Anterior cingulate cortex (tissue), 58 donors: ENCODE measurements around the gene GNPAT.
"Not testable (repeated sequence)": the region's sequence is repeated elsewhere in the genome, so short reads cannot be mapped to it uniquely, and the experiment has no call there.

Experiments used
- DNase-seq, 58 donors: peaks; one replicate each; lab custom pipeline; 2025; lab: John Stamatoyannopoulos, UW

Gene GNPAT

DNA sequence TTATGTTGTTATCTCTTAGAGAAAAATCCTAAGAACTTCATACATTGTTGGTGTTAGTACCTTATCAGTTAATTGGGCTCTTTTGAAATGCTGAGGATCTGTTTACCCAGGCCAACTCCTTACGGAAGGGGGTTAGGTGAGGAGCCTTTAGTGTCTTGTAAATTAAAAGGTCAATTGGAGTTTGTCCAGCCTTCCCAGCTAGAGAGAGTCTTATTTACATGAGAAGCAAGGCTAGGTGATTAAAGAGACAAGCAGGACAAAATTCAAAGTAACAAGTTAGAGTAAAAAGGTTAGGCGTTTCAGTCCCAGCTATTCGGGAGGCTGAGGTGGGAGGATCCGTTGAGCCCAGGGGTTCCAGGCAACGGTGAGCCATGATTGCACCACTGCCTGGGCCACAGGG lies 28.7 kb upstream of the GNPAT start:
- not testable (repeated sequence) for DNase-seq

DNA sequence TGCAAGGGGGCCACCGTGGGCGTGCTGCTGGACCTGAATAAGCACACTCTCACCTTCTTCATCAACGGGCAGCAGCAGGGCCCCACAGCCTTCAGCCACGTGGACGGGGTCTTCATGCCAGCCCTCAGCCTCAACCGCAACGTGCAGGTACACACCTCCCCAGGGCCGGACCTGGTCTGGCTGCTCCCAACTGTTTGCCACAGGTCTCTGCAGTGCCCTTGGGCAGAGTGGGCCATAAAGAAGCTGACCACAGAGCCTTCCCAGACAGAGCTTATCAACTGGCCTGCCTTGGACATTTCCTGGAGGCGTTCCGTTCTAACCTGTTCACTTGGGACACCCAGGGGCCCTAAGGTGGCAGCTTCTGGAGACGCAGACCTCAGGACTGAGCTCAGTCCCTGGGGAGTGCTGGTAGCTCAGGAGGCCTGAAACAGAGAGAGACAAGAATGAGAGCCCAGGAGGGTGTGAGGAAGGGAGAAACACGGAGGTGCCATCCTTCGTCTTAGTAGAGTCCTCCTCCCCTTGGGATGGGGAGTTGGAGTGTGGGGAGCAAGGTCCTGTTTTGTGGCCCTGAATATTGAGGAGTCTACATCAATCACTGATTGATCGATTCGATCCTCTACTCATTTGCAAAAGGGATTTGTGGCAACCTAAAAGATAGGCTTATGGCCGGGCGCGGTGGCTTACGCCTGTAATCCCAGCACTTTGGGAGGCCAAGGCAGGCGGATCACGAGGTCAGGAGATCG lies 27.0 kb upstream of the GNPAT start:
- no peak for DNase-seq

DNA sequence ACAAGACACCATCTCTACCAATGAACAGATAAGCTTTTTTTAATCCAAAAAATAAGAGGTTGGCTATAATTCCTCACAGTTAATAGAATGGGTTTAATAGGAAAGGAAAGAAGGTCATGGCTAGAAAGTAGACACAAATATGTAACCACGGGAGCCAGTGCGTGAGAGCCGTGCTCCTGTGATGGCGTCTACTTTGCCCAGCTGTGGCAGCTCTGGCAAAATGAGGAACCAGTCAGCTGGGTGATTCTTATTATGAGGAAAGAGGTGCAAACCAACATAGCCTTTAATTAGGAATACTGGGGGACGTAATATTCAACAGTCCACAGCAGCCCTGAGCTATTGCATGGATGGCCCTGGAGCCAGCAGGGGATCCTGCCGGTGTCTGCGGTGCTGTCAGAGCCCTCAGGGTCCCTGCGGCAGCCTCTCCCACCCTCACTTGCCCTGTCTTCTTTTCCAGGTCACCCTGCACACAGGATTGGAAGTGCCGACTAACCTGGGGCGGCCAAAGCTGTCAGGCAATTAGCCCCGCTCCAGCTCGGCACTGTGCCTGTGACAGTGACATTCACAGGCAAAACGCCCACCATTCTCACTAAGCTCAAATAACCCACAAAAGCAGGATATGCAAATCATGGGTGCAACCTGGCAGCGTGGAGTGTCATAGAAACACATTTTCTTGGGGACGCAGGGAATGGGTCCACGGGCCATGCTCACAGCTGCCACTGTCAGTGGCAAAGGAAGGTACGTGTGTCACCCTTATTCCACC lies 25.9 kb upstream of the GNPAT start:
- DNase-seq = peak in 2 of 58 donors; percentile 6 to 11

DNA sequence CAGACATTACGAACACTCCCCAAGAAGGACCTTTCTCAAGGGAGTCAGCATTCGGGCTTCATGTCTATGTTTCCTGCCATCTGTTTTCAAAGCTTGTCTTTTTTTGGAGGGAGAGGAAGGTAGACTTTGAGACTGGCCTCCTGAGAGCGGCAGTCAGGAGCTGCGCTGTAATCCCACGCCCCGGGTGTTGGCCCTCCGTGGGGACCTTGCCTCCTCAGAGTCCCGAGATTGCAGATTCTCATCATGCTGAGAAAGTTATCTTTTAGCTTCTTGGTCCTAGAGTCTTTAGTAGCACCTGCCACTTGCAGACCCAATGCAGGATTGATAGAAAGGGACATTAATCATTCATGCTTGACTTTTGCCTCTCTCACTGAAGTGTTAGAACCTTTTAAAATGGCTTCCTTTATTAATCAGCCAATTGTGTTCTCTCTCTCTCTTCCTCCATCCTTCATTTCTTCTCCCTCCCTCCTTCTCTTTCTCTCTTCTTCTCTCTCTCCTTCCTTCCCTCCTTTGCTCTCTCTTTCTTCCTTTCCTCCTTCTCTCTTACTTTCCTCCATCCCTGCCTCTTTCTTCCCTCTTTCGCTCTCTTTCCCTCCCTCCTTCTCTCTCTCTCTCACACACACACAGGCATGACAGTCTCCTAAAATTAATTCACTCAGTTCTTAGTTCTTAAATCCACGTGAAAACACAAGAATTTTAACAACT lies 25.2 kb upstream of the GNPAT start:
- DNase-seq = no peak

DNA sequence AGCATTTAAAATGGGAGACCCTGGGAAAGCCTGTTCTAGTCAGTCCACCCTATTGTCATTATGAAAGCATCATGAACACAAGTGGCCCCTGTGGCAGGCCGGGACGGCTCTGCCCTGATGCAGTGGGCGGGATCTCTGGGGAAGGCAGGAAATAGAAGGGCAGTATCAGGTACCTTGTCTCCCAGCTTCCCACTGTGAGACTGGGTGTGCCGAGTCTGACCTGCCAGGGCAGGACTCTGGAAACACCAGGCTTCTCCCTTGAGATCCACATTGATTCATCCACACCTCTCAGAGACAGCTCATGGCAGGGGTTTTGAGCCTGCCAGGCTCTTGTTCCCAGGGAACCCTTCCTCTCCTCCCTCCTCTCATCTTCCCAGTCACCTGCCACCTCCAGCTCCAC lies 24.5 kb upstream of the GNPAT start:
- DNase-seq = no peak

DNA sequence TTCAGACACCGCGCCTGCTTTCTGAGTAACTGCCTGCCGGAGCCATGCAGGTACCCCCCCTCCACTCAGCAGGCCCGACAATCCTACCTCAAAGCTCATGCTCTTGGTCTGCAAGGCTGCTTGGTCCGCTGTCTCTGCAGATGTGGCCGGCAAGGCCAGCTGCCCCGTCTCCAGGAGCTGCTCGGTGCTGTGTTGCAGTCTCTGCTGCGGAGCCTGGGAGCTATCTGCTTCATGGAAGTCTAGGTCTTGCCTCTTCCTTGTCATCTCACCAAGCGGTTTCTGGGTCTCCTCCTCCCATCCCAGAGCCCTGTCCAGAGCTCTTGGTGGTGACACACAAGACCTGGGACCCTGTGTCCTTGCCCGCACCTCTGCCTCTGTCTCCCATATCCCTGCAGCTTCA lies 24.0 kb upstream of the GNPAT start:
- no peak for DNase-seq

DNA sequence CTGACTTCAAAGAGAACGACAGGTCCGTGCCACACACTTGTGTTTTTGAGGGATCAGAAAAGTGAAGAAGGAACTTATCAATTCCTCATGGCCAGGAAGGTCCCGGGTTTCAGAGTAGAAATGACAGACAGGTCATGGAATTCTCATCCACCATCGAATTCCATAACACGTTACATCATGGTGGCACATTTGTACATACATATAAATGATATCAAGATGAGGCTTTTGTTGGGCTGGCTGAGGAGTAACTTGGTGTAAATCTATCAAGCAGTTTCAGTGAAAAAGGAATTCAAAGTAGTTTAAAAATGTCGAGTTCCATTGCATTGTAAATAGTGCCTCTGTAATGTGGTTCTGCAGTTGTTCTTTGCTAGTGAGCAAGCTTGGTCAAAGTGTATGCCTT lies 22.9 kb upstream of the GNPAT start:
- DNase-seq = no peak

DNA sequence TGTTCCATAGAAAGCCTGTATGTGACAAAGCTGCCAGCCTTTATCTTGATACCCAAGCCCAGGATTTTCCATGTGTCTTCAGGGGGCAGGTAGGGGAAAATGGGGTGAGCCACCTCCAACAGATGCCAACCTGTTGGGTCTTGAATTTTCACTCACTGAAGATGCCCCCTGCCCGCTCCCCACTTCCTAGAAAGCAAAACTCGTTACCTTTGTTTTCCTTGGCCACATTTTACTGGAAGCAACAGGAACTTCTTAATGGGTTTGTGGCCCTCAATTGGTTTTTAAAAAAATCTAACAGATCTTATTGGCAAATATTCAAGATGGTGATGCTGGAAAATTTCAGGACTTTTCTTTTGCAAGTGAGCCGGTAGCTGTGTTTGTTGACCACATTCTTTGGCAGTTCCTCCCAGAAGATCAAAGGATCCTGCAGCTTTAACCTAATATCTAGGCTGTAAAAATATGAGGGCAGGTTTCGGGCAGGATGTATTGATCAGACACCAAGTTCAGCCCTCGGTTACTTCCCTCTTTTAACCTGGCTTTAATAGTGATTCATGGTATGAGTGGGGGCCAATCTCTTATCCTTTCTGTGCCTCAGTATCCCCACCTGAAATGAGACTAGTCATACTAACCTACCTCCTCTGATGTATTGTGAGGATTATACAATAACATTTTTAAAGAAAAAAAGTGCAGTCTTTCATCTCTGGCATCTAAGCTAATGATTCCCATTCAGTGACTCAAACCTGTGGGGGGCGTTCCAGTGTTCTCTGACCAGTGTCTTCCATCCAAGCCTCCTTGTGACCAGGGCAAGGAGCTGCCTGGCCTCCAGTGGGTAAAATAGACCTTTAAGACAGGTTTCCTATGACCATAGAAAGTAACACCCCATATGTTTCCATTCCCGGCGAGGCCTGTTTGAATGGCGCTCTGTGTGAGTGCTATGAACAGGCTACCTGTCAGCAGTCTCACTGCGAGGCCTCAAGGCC lies 21.3 kb upstream of the GNPAT start:
- DNase-seq = no peak

DNA sequence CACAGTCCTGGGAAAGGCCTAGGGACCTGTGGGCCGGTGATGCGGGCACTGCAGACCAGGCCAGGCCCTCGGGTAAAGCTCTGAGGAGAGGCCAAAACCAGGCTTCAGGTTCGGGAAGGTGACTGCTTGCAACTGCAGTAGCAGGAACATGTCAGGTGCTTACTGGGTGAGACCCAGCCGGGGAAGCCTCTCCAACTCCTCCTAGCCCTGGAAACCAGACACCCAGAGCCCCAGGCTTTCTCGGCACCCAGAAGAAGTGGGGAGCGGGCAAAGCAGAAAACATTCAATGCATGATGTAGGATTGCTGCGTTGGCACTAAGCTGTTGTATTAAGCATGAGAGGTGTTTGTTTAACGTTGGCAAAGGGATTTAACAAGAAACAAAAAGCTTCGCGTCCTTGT lies 20.2 kb upstream of the GNPAT start:
- no peak for DNase-seq

DNA sequence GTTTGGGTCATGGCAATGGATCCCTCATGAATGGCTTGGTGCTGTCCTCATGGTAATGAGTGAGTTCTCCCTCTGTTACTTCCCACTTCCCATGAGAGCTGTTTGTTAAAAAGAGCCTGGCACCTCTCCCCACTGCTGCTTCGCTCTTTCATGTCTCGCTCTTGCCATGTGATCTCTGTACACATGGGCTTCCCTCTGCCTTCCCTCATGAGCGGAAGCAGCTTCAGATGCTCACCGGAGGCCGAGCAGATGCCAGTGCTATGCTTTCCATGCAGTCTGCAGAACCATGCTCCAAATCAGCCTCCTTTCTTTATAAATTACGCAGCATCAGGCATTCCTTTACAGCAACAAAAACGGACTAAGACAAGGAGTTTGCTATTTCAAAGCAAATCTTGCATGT lies 14.9 kb upstream of the GNPAT start:
- DNase-seq = peak in 31 of 58 donors; percentile 3 to 77 (median 30)

DNA sequence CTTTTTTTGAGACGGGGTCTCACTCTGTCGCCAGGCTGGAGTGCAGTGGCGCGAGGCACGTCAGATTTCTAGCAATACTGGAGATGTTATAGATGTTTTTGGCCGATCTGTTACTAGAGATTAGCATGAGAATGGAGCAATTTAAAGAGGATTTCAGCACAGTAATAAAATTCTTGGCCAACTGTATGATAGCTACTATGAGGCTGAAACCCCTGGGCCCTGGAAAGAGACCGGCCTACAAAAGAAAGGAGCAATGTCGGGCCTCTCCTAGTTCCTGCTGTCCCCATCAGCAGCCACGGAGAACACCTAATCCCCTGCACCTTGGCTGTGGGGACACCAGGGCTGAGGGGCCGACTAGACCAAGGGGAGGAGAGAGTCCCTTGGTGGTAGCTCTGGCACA lies 9.5 kb upstream of the GNPAT start:
- no peak for DNase-seq

DNA sequence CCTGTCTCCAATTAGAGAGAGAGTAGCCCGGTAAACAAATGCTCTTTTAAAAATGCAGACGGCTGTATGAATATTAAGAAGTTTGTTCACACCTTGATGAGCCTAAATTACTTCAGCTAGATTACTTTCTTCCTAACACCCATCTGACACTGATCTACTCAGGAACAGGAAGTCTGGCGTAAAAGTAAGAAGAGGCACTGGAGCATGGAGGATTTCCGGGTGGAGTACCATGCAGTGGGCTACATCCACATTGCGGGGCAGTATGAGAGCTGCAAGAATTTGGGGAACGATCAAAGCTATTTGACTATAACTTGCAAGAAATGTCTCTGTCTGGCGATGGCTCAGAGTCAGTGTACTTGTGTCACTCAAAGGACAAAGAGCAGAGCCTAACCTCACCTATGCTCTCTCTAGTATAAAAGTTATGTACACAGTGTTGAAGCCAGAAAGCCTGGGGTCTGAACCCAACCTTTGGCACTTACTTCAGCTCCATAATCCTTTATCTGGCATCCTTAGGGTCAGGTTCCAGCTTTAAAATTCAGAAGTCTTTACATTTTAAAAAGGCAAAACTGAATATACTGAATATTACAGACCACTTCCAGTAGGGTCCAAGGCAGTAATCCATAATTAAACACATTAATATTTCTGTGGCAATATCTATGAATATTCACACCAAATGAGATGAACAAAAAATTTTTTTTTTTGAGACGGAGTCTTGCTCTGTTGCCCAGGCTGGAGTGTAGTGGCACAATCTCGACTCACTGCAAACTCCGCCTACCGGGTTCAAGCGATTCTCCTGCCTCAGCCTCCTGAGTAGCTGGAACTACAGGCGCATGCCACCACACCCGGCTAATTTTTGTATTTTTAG lies 7.9 kb upstream of the GNPAT start:
- DNase-seq = no peak

DNA sequence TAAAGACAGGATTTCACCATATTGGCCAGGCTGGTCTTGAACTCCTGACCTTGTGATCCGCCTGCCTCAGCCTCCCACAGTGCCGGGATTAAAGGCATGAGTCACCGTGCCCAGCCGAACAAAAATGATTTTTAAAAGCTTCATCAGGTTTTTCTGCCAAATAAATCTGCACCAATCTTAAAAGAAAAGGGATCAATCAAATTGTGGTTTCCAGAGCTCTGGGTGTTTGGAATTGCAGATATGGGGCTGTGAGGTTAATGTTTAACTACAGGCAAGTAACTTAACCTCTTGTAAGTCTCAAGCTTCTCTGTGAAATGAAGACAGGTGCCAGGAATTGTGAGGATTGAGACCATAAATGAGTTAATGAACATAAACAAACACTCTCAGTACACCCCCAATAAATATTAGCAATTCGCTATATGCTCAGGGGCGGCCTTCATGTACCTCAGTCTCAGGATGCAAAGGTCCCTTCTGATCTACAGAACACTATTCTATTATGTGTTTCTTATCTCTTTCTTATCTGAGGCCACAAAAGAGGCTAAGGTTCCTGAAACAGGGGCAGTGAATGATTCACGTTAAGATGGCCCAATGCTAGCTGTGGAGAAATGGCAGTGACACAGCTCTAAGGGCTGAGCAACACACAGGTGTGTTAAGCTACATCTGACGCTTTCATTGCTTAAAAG lies 7.1 kb upstream of the GNPAT start:
- no peak for DNase-seq

DNA sequence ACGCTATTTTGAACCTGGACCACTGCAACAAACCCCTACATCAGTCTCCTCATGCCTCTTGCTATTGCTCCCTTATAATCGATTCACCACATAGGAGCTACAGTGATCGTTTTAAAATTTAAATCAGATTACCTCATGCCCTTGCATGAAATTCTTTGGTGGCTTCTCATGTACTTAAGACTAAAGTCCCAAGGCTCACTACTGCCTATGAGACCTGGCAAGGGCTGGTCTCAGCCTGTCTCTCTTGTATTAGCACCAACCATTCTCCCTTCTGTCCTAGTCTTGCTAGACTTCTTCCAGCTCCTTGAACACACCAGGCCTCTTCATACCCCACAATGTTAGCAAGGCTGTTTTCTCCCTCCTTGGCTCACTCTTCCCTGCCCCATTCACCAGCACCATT lies 6.5 kb upstream of the GNPAT start:
- DNase-seq = no peak

DNA sequence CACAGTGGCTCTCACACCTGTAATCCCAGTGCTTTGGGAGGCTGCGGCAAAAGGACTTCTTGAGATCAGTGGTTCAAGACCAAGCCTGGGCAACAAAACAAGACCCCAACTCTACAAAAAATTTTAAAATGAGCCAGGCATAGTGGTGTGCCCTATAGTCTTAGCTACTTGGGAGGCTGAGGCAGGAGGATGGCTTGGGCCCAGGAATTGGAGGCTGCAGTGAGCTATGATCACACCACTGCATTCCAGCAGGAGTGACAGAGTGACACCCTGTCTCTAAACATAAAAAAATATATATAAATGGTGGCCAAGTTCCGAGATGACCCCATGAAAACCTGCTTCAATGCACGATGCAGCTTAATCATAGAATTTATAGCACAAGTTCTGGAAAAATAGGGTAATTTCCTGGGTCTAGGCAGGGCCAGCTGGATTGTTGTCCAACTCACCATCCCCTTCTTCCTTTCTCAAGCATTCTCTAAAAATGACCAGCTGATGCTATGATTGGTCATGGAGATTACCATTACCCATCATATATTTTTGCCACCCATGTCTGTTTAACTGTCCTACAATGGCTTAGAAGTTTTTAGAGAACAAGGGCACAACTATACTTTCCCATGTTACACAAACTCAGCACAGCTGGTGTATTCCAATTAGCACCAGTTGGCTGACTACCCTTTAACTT lies 5.3 kb upstream of the GNPAT start:
- DNase-seq = no peak

DNA sequence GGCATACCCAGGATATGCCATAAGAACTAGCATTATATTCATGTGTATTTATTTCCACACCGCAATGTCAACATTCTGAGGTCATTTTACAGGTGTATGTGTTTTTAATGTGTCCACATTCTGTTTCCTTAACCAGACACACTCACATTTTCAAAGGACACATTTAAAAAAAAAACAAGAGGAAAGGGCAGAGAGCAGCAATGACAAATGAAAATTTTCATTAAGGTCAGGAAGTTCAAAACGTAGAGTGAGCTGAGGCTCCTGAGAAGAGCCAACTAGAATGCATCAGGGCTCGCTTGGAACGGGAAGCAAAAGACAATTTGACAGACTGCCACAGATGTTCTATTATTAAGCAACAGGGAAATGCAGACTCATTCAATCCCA lies 4.8 kb upstream of the GNPAT start:
- DNase-seq = no peak

DNA sequence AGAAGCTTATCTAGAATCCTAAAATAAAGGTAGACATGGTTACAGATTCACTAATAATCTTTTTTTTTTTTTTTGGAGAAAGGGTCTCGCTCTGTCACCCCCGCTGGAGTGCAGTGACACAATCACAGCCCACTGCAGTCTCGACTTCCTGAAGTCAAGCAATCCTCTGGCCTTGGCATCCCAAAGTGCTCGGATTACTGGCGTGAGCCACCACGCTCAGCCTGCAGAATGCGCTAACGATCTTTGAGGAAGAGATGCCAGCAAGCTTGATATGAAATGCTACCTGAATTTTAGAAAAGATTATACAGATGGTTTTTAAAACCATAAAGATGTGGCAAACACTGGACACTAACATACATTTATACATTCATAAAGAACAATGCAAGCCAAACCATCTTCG lies 4.1 kb upstream of the GNPAT start:
- DNase-seq = no peak

DNA sequence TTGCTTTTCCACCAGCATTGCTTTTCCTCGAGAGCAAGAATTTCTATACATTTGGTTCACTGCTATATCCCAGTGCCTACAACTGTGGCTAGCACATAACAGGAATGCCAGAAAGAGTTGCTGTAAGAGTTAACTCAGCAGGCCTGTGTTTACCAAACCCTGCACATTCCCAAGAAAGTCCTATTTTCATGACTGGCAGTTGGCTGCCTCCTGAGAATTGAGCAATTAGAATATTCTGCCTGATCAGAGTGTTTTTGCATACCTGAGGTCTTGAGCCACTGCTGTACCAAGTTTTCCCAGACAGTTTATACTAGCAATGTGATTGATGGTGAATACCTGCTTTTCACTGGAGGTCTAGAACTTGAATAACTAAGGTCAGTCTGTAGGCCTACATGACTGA lies 2.7 kb upstream of the GNPAT start:
- DNase-seq = no peak
